HG02798 (cell line): ENCODE measurements around the gene USP48.
"Not testable (repeated sequence)": the region's sequence is repeated elsewhere in the genome, so short reads cannot be mapped to it uniquely, and the experiment has no call there.

Experiments
- ATAC-seq: cut with Tn5 transposase; IDR thresholded peaks from one replicate; pipeline ENCODE4 v1.9.1; 2021; ENCODE audit warnings: mild to moderate bottlenecking; ENCODE audit not compliant: unreplicated experiment, poor library complexity

Gene USP48, protein sequence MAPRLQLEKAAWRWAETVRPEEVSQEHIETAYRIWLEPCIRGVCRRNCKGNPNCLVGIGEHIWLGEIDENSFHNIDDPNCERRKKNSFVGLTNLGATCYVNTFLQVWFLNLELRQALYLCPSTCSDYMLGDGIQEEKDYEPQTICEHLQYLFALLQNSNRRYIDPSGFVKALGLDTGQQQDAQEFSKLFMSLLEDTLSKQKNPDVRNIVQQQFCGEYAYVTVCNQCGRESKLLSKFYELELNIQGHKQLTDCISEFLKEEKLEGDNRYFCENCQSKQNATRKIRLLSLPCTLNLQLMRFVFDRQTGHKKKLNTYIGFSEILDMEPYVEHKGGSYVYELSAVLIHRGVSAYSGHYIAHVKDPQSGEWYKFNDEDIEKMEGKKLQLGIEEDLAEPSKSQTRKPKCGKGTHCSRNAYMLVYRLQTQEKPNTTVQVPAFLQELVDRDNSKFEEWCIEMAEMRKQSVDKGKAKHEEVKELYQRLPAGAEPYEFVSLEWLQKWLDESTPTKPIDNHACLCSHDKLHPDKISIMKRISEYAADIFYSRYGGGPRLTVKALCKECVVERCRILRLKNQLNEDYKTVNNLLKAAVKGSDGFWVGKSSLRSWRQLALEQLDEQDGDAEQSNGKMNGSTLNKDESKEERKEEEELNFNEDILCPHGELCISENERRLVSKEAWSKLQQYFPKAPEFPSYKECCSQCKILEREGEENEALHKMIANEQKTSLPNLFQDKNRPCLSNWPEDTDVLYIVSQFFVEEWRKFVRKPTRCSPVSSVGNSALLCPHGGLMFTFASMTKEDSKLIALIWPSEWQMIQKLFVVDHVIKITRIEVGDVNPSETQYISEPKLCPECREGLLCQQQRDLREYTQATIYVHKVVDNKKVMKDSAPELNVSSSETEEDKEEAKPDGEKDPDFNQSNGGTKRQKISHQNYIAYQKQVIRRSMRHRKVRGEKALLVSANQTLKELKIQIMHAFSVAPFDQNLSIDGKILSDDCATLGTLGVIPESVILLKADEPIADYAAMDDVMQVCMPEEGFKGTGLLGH

DNA sequence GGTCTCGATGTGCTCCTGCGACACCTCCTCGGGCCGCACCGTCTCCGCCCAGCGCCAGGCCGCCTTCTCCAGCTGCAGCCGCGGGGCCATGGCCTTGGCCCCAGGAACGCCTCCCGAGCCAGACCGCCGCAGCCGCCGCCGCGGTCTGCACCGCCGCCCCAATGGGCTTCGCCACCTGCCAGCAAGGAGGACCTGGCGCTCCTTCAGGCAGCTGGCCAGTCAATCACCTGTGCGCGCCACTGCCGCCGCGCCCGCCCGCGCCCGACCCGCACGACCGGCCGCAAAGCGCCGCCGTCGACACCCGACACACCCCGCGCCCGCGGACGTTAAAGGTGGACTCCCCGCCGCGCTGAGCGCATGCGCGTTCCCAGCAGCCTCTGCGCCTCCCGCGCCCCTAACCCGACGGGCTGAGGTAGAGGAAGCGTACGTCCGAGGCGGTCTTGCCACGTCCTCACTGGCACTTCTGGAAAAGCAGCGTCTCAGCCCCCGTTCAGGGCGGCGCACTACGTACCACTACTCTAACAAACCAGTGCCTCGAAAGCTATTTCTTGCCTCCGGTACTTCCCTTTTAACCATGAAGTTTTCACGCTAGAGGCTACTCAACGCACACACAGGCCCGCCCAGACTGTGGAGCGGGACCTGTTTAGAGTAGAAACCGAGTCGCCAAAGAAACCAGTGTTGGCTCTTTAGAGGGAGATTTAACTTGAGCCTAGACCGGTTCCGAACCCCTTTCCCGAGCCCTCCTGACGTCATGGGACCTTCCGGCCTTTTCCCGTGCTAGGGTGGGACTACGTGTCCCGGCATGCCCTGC, at the start of gene USP48:
Gene USP48, minus strand, starts transcription at position 282 of the 811 bp plus-strand sequence. Its CDS starts 192 bp downstream, at position 90.
- ATAC-seq: peak; percentile 79

DNA sequence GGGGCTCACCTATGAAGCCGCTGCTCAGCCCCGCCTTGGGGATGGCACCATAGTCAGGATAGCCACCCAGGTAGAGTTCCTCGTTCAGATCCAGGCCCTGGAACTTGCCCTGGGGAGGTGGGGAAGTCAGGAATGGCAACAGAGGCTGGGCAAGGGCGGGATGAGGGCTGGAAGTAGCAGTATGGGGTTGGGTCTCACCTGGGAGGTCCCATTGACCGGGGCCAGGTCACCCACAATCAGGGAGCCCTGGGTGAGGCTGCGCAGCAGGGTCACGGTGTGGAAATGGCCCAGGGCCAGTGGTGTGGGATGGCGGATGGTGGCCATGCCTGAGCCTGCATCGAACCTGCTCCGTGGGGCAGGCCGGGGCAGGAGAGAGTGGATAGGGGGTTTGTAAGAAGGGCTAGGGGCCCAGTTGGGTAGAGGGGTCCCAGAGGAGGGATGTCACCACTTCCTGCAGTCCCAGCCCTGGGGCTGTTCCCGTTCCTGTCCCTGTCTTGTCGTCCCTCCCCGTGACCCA, 48.6 kb upstream of the USP48 start:
- no peak for ATAC-seq

DNA sequence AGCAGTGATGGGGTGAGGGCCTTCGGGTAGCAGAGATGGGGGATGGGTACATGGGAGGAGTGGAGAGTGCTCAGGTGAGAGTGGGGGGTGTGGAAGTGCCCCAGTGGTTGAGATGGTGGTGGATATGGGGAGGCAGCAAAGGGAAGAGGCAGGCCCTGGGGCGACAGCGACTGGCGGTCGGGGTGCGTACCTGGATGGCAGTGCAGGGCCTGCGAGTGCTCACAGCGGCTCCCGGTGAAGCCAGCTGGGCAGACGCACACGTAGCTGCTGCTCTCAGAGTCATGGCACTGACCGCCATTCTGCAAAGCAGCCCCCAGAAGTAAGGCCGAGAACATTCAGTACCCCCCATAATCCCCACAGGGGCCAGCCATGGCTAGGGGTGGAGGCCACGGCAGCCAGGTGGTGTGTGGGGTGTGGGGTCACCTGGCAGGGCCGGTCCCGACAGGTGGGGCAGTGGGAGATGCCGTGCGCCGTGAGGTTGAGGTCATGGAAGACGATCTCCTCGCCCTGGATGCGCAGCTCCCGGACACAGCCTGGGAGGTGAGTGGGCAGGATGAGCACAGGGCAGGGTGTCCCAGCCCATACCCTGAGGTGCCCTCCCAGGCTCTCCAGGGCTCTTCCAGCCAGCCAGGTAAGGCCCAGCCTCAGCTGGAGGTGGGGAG, 48.0 kb upstream of the USP48 start:
- no peak for ATAC-seq

DNA sequence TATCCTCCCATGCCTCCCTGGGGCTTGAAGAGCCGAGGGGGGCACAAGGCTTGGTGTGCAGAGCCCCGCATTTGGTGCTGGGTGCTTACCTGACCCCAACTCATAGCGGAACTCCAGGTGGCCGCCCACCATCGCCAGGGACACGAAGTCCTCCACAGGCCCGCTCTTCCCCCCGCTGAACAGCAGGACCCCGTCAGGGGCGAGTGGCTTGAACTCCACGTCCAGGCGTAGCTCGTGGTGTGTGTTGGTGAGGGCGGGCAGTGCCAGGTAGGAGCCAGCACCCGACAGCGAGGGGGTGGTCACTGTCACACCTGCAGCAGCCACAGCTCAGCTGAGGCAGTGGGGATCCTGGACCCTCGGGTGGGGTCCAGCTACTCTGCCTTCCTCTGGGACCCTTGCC, 46.3 kb upstream of the USP48 start:
- ATAC-seq: no peak

DNA sequence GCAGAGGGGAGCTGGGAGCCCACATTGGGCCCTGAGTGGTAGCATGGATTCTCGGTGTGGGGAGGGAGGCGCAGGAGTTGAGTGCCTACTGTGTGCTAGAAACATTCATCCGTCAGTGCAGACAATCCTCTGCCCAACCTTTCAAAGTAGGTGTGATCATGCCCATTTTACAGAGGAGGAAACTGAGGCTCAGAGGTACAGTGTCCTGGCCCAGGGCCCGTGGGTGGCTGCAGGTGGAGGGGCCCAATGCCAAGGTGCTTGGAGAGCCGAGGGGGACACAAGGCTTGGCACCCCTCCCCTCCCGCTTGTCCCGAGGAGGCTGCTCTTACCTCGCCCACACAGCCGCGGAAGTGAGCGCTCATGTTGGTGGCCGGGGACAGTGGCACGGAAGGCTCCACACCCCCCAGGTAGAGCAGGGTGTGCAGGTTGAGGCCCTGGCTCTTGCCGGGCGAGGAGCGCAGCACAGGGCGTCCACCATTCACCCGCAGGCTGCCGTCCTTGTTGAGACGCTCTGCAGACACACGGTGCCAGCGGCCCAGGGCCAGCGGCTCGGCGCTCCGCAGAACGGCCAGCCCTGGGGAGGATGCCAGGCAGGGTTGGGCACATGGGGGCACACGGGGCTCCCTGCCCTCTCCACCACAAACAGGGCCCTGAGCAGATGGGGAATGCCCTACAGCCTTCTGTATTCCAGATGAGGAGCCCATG, 45.7 kb upstream of the USP48 start:
- no peak for ATAC-seq

DNA sequence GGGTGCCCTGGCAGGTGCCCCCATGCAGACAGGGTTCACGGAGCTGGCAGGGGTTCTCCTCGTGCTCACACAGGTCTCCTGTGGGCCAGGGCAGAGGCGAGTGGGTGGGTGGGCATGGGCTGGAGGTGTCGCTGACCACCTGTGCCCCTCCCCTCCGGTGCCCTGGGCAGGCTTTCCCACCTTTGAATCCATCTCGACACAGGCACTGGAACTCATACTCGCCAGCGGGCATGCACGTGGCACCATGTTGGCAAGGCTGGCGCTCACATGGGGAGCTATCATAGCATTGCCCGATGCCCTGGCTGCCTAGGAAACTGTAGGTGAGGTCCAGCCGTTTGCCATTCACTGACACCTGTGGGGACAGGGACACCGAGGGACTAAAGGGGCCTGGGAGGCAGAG, 45.1 kb upstream of the USP48 start:
- ATAC-seq: no peak

DNA sequence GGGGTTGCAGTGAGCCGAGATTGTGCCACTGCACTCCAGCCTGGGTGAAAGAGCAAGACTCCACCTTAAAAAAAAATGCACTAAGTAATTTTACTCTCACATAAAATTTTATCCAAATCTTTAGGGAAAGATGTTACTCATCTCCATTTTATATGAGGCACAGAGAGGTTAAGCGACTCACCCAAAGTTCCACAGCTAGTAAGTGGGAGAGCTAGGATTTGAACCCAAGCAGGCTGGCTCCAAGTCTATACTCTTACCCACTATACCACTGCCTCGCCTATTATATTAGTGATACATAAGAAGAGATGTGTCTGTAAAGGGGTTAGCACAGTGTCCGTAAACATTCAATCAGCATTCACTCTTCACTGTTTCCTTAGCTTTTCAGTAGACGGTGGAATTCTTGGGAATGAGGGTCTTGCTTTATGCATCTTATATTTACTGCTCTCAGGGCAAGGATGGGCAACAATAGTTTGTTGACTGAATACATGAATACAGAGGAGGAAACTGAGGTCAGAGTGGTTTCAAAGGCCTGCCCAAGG, 44.3 kb upstream of the USP48 start:
- no peak for ATAC-seq

DNA sequence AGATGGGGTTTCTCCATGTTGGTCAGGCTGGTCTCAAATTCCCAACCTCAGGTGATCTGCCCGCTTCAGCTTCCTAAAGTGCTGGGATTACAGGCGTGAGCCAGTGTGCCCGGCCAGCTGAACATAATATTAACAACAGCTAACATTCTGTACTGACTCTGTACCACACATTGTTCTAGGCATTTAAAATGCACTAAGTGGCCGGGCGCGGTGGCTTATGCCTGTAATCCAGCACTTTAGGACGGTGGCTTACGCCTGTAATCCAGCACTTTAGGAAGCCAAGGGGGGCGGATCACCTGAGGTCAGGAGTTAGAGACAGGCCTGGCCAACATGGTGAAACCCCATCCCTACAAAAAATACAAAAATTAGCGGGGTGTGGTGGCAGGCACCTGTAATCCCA, 43.7 kb upstream of the USP48 start:
- ATAC-seq: not testable (repeated sequence)

DNA sequence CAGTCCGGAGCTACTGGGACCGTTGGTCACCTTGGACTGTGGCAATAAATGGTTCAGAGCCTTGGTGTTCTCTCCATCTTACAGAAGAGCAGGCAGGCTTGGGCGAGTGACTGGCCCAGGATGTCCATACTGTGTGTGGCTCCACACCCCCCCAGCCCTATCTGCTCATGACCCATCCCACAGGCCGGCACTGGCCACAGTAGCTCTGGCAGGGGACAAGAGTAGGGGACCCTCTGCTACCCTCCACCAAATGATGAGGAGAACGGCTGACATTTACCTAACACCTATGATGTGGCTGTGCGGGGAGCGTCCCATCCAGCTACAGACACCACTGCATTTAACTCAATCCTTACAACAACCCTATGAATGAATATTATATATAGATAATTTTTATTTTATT, 42.4 kb upstream of the USP48 start:
- ATAC-seq: no peak

DNA sequence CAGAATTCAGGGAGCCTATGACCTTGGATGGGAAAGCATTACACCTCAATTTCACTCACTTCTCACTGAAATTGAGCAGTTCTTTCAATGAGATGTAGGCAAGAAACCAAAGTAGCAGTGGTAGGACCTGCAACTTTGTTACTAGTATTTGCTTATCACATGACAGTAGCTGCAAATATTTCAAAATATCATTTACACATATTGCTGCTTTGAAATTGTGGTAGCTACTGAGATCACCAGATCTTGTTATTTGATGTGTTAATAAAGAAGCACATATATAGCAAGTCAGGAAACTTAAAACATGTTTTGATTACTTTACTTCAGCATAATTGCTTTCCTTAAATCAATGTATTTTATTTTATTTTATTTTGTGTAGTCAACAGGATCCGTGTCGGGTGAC, 42.0 kb upstream of the USP48 start:
- ATAC-seq: no peak

DNA sequence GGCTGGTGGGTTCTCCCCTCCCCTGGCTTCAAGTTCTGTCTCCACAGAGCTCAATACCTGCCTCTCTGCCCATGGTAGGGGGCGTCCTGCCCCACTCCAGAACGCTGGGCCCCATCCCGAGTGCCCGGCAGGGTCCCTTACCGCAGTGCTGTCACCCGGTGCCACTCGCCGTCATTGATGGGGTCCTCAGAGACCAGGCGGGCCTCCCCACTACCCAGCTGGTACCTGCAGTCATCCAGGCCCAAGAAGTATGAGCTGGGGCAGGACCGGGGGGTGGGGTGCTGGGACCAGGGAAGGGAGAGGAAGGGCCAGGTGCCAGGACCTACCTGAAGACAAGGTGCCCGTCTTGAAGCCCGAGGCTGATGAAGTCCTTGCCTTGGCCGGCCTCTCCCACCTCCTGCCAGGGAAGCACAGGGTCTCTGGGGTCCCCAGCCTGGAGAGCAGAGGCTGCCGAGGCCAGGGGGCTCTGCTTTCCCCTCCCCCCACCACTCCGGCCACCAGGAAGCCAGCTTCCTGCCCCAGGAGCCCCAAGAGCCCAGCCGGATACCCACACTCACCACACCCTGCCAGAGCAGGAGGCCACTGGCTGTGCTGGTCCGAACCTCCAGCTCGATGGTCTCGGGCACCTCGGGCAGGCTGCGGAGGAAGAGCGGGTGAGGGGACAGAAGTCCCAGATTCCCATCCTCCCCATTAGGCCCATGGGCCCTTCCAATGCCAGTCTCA, 41.2 kb upstream of the USP48 start:
- no peak for ATAC-seq

DNA sequence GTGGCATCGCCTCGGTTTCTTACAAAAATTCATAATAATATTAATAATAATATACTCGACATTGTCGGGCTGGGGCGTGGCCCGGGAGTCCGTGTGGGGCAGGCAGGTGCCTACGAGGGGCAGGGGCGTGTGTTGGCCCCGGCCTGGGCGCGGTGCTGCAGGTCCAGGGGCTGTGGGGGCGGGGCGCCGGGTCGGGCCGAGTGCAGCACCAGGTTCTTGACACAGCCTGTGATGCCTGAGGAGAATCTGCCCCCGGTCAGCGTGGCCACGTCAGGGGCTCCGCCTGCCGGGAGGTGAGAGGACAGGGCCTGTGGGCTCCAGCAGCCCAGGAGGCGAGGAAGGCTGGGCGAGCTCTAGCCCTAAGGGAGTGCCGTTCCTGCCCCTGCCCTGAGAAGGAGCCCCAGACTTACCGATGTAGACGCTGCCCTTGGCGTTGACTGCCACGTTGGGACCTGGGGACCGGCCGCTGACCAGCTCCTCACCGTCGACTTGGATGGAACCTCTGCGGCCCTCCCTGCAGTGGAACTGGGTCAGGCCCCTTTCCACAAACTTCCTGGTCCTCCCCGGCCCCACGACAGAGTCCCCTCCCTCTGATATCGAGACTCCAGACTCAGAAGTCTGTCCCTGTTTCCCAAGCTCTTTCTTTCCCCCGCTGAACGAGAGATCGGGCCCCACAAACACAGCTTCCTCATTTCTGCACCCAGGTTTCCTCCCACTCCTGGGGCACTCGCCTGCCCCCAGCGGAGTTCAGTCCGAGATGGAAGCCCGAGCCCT, 40.4 kb upstream of the USP48 start:
- no peak for ATAC-seq

DNA sequence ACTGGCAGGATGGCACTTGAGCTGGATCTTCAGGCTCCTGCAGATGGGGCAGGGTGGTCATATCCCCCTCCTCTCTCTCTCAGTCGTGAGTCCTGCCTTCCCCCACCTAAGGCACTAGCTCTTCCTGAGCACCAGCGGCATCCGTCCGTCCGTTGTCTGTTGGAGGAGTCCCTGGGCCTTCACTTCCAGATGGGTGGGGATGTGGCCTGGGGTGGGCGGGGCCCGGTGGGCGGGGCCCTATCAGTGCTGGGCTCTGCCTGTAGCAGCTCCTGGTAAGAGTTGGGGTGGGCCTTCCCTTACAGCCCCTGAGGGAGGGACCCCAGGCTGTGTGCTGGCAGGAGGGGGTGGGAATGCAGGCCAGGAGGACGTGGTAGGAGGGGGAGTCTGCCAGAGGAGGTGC, 39.4 kb upstream of the USP48 start:
- ATAC-seq: no peak

DNA sequence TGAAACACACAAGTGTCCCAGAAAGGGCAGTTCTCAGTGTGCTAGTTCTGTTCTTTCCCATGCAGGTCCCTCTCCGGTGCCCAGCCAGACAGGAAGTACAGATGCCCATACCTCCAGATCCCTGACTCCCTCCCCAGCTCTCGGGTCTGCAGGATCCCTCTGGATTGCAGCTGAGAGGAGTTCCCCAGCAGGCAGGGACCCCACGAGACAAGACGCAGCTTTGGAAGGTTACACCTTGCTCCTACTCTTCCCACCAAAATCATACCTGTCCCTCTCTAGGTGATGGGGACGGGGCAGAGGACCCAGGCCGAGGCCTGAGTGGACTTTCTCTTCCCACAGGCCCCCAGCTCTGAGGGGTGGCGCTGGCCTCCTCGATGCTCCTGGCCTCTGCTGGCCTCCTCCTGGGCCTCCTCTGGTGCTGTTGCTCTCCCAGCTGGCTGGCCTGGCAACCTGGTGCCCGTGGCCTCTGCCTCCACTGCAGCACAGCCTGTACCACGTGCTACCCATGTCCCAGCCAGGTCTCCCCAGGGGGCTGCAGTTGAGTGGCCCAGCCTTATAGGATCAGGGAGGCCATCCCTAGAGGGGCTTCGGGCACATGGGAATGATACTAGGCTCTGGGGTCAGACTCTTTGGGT, 38.6 kb upstream of the USP48 start:
- no peak for ATAC-seq

DNA sequence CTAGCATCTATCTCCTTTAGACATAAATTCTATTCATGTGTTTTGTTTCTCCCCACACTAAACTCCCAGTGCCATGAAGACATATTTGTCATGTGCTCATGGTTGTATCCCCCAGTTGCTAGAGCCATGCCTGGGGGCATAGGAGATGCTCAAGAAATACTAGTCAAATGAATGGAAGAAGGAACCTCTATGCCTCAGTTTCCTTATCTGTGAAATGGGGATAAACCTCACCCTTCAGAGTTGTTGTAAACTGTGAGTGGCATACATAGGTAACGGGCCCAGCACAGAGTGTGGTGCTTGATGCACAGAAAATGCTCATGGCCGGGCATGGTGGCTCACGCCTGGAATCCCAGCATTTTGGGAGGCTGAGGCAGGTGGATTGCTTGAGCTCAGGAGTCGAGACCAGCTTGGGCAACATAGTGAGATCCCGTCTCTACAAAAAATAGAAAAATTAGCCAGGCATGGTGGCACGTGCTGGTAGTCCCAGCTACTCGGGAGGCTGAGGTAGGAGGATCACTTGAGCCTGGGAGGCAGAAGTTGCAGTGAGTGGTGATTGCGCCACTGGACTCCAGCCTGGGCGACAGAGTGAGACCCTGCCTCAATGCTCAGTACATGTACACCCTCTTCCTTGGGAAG, 37.8 kb upstream of the USP48 start:
- no peak for ATAC-seq

DNA sequence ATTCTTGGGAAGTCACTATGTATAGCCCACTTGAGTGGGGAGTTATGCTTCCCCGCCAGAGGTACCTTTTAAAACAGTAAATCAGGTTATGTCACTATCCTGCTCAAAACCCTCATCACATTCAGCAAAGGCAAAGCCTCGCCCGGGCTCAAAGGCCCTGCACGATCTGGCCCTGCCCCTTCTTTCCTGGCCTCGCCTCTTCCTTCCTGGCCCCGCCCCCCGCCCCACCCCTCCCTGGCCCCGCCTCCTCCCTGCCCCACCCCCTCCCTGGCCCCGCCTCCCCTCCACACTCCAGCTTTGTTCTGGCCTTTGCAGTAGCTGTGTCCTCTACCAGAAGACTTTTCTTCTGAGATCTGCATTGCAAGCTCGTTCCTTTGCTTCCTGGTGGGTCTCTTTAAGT, 35.7 kb upstream of the USP48 start:
- no peak for ATAC-seq
